ENCODE measurements around the gene DMKN. TPM values are rescaled to one million over a fixed set of nuclear protein-coding genes. Genes with fewer than 3 reads are reported as not detected.

Gene DMKN
- total RNA-seq, 2 donors from 2014 or later, result 430 to 451 TPM

DNA sequence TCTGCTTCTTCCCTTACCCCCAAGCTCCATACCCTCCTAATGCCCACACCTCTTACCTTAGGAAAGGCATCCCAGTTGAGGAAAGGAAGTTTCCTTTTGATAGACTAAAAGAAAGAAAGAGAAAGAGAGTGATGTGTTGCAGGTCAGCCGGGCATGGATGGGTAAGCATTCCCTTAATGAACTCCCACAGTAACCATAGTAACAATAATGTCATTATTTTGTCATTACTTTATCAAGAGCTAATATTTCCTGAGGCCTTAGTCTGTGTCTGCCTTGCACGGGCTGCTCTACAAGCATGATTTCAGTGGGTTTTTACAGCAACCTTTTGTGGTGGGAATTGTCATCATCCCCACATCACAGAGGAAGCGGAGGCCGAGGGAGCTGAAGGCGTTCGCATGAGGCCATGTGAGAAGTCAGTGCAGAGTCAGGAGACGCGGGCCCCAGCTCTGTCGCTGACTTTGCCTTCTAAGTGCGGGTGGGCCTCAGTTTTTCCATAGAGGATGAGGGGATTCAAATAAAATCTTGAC, 25.7 kb downstream of the DMKN start:
- Histone ChIP-seq H3K4me1 (ENCODE audit: control insufficient read depth, insufficient read depth, low read length) (peaks cover 13% of the 10 kb centered on the region), H3K27ac (ENCODE audit: low read depth, low read length) (no peak overlapping the region), H3K9ac (ENCODE audit: extremely low read depth, low read length, poor library complexity, severe bottlenecking) (no peak overlapping the region), H3K36me3 (ENCODE audit: control insufficient read depth, insufficient read depth, low read length) (no peaks in the 10 kb centered on the region), H3K4me3 (ENCODE audit: low read length) (no peak overlapping the region), H3K27me3 (ENCODE audit: control insufficient read depth, insufficient read depth, low read length, poor library complexity, severe bottlenecking) (no peaks in the 10 kb centered on the region), H3K9me3 (ENCODE audit: control insufficient read depth, low read length) (no peaks in the 10 kb centered on the region)
- no peaks in the 10 kb centered on the region for H3K9me3 Mint-ChIP-seq
- peaks cover 9% of the 10 kb centered on the region for H3K27me3 Mint-ChIP-seq (ENCODE audit: insufficient read depth)
- H3K36me3 Mint-ChIP-seq (ENCODE audit: low read depth), result no peaks in the 10 kb centered on the region
- TF ChIP-seq, protein P1, sequence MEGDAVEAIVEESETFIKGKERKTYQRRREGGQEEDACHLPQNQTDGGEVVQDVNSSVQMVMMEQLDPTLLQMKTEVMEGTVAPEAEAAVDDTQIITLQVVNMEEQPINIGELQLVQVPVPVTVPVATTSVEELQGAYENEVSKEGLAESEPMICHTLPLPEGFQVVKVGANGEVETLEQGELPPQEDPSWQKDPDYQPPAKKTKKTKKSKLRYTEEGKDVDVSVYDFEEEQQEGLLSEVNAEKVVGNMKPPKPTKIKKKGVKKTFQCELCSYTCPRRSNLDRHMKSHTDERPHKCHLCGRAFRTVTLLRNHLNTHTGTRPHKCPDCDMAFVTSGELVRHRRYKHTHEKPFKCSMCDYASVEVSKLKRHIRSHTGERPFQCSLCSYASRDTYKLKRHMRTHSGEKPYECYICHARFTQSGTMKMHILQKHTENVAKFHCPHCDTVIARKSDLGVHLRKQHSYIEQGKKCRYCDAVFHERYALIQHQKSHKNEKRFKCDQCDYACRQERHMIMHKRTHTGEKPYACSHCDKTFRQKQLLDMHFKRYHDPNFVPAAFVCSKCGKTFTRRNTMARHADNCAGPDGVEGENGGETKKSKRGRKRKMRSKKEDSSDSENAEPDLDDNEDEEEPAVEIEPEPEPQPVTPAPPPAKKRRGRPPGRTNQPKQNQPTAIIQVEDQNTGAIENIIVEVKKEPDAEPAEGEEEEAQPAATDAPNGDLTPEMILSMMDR (conservative IDR thresholded peaks at IDR 0.05), result no peak
- no peak overlapping the region for H3K4me3 Mint-ChIP-seq
- peaks cover 40% of the 10 kb centered on the region for H3K4me1 Mint-ChIP-seq
- no peak for DNase-seq
- no peak overlapping the region for H3K27ac Mint-ChIP-seq
- WGBS, 2 experiments (ENCODE audit: insufficient coverage in 1 of 2, insufficient read length in 1 of 2), result 93 to 94% methylated on average over 6 to 10 of the region's 10 CpGs

DNA sequence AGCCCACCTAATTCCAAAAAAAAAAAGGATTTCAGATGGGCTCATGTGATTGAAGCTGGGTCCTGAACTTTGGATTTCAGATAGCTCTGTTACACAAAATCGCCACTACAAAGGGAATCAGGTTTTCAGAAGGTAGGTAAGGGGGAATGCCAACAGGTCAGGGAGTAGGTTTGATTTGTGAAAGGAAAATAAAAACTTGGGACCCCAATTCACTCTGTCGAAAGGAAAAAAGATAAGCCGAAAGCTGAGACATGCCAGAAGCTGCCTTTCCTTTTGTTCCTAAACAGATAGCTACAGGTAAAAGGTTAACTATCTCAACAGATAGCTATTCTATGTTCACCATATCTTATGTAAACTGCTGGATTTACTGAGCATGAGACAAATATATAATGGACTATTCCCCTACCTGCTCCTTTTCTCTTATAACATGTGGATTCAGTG, 27.2 kb downstream of the DMKN start:
- peaks cover 2% of the 10 kb centered on the region for H3K9me3 ChIP-seq (ENCODE audit: control insufficient read depth, low read length)
- DNase-seq, result no peak
- no peak overlapping the region for H3K27ac ChIP-seq (ENCODE audit: low read depth, low read length)
- H3K4me3 ChIP-seq (ENCODE audit: low read length), result no peak overlapping the region
- WGBS, 2 experiments (ENCODE audit: insufficient coverage in 1 of 2, insufficient read length in 1 of 2), result 41 to 47% methylated on average over 2 to 3 of the region's 3 CpGs
- H3K4me3 Mint-ChIP-seq, result no peak overlapping the region
- H3K4me1 ChIP-seq (ENCODE audit: control insufficient read depth, insufficient read depth, low read length), result peaks cover 13% of the 10 kb centered on the region
- TF ChIP-seq, protein P1 (conservative IDR thresholded peaks at IDR 0.05), result no peak
- H3K27me3 ChIP-seq (ENCODE audit: control insufficient read depth, insufficient read depth, low read length, poor library complexity, severe bottlenecking), result no peaks in the 10 kb centered on the region
- peaks cover 6% of the 10 kb centered on the region for H3K27me3 Mint-ChIP-seq (ENCODE audit: insufficient read depth)
- H3K36me3 Mint-ChIP-seq (ENCODE audit: low read depth), result no peaks in the 10 kb centered on the region
- H3K36me3 ChIP-seq (ENCODE audit: control insufficient read depth, insufficient read depth, low read length), result no peaks in the 10 kb centered on the region
- H3K9me3 Mint-ChIP-seq, result no peaks in the 10 kb centered on the region
- H3K9ac ChIP-seq (ENCODE audit: extremely low read depth, low read length, poor library complexity, severe bottlenecking), result no peak overlapping the region
- H3K27ac Mint-ChIP-seq, result peak overlapping the region; percentile 85
- H3K4me1 Mint-ChIP-seq, result peaks cover 40% of the 10 kb centered on the region

DNA sequence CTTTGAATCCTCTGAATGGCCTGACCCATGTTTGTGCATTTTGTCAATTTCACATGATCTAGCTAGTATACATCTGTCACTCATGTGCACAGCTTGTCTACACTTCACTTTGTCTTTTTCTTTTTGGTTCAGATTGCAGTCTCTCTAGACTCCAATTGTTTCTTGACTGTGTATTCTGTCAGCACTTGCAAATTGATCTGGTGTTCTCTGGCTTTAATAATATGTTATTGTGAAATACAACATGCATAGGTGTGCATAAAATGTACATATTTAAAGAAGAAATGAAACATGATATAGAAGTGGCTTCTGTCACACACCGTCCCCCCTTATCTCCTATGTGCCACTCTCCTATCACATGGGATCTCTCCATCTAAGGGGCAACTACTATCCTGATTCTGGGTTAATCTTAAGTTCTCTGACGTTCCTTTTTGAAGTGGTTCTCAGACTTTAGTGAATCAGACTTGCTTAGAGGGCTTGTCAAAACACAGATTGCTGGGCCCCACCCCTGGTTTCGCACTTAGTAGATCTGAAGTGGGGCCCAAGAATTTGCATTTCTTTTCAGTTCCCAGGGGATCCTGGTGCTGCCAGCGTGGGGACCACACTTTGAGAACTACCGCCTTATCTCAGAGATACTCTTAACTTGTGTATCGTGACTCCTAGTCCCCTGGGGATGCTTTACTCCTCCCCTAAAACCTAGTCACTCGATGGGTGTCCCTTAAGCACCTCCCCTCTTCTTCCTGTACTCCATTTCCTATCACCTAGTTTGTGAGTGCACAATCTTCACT, 29.0 kb downstream of the DMKN start:
- Mint-ChIP-seq H3K9me3 (no peaks in the 10 kb centered on the region), H3K27me3 (ENCODE audit: insufficient read depth) (peaks cover 2% of the 10 kb centered on the region), H3K36me3 (ENCODE audit: low read depth) (no peaks in the 10 kb centered on the region), H3K4me3 (no peak overlapping the region), H3K4me1 (peaks cover 43% of the 10 kb centered on the region), H3K27ac (no peak overlapping the region)
- H3K4me1 ChIP-seq (ENCODE audit: control insufficient read depth, insufficient read depth, low read length), result peaks cover 13% of the 10 kb centered on the region
- no peak for DNase-seq
- TF ChIP-seq, protein P1 (conservative IDR thresholded peaks at IDR 0.05), result no peak
- H3K4me3 ChIP-seq (ENCODE audit: low read length), result no peak overlapping the region
- H3K27me3 ChIP-seq (ENCODE audit: control insufficient read depth, insufficient read depth, low read length, poor library complexity, severe bottlenecking), result no peaks in the 10 kb centered on the region
- peaks cover 8% of the 10 kb centered on the region for H3K9me3 ChIP-seq (ENCODE audit: control insufficient read depth, low read length)
- WGBS, 2 experiments (ENCODE audit: insufficient coverage in 1 of 2, insufficient read length in 1 of 2), result 64 to 71% methylated on average over 7 of the region's 7 CpGs
- no peak overlapping the region for H3K27ac ChIP-seq (ENCODE audit: low read depth, low read length)
- H3K36me3 ChIP-seq (ENCODE audit: control insufficient read depth, insufficient read depth, low read length), result no peaks in the 10 kb centered on the region
- H3K9ac ChIP-seq (ENCODE audit: extremely low read depth, low read length, poor library complexity, severe bottlenecking), result no peak overlapping the region

All from endodermal cell (in vitro differentiated cells).